ENCODE results near the gene OXTR.

The OXTR gene

DNA sequence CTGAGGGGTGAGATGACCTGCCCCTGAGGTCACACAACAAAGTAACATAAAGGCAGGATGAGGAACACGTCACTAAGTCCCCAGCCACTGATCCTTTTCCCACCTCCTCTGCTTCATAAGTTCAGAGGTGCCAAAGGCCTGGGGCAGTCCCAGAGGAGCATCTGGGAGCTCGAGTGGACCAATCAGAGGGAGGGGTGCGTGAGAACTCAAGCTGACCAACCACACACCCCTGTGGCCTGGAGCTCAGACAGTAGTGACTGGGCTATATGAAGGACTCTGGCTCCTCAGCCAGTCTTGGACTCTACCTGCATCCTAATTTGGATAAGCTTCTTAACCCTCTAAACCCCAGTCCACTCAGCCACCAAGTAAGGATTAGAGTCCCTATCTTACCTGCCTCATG lies 63.8 kb downstream of the OXTR start:
- H3K4me3 ChIP-seq (ENCODE audit: low read length) = no peak overlapping the region
- TF ChIP-seq, protein P1, sequence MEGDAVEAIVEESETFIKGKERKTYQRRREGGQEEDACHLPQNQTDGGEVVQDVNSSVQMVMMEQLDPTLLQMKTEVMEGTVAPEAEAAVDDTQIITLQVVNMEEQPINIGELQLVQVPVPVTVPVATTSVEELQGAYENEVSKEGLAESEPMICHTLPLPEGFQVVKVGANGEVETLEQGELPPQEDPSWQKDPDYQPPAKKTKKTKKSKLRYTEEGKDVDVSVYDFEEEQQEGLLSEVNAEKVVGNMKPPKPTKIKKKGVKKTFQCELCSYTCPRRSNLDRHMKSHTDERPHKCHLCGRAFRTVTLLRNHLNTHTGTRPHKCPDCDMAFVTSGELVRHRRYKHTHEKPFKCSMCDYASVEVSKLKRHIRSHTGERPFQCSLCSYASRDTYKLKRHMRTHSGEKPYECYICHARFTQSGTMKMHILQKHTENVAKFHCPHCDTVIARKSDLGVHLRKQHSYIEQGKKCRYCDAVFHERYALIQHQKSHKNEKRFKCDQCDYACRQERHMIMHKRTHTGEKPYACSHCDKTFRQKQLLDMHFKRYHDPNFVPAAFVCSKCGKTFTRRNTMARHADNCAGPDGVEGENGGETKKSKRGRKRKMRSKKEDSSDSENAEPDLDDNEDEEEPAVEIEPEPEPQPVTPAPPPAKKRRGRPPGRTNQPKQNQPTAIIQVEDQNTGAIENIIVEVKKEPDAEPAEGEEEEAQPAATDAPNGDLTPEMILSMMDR (conservative IDR thresholded peaks at IDR 0.05; ENCODE audit: low read depth, low read length) = no peak
- DNase-seq (ENCODE audit: low read depth) = no peak

DNA sequence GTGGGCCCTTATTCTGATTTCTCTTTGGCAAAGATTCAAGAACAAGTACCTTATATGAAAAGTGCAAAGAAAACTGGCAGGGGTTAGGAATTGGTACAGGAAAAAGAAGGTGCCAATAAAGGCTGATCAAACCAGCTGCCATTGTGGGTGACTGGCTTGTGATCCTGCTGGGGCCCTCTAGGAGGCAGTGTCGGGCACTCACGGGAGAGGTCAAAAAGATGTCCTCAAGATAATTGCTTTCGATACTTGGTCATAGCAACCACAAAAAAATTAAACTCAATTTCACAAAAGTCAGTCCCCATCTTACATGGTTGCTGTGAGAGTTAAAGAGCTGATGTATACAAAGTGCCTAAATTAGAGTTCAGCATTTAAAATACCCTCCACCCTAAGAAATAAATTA lies 66.9 kb downstream of the OXTR start:
- TF ChIP-seq, protein P1 (conservative IDR thresholded peaks at IDR 0.05; ENCODE audit: low read depth, low read length) = peak; percentile 50
- H3K4me3 ChIP-seq (ENCODE audit: low read length) = no peak overlapping the region
- DNase-seq (ENCODE audit: low read depth) = no peak

All from retinal pigment epithelial cell (primary cell).